MM.1S (cell line): ENCODE results near the gene KCNIP4.

Experiments used
- DNase-seq: peaks from one replicate; pipeline ENCODE4 v3.0.0-alpha.2; 2015
- H2AFZ ChIP-seq: fragments of 300-600 bp; sonication (generic); 2 replicates; pipeline ENCODE4 v1.6.0; 2016; ENCODE audit warnings: antibody characterized with exemption, low read length
- H3F3A ChIP-seq: fragments of 300-600 bp; sonication (generic); 2 replicates; pipeline ENCODE4 v1.6.1; 2016; ENCODE audit warnings: mild to moderate bottlenecking, antibody characterized with exemption, low read length, moderate library complexity, mixed read lengths; ENCODE audit not compliant: insufficient read depth
- H3K27ac ChIP-seq: fragments of 300-600 bp; sonication (generic); 2 replicates; pipeline ENCODE4 v1.5.1; 2016; ENCODE audit warnings: mild to moderate bottlenecking, low read length
- H3K27me3 ChIP-seq: fragments of 300-600 bp; sonication (generic); replicated peaks from 2 replicates; pipeline ENCODE4 v1.6.0; 2016; ENCODE audit warnings: low read length; ENCODE audit not compliant: insufficient read depth
- H3K36me3 ChIP-seq: fragments of 300-600 bp; sonication (generic); replicated peaks from 2 replicates; pipeline ENCODE4 v1.6.1; 2016; ENCODE audit warnings: mild to moderate bottlenecking, low read length, mixed read lengths; ENCODE audit not compliant: insufficient read depth
- H3K4me1 ChIP-seq: fragments of 300-600 bp; sonication (generic); 2 replicates; pipeline ENCODE4 v1.6.1; 2016; ENCODE audit warnings: low read length, mixed read lengths
- H3K4me2 ChIP-seq: fragments of 300-600 bp; sonication (generic); 2 replicates; pipeline ENCODE4 v1.6.0; 2016; ENCODE audit warnings: low read depth, low read length
- H3K4me3 ChIP-seq: fragments of 300-600 bp; sonication (generic); 2 replicates; pipeline ENCODE4 v1.5.1; 2016; ENCODE audit warnings: low read length, mixed read lengths
- H3K79me2 ChIP-seq: fragments of 300-600 bp; sonication (generic); 2 replicates; pipeline ENCODE4 v1.6.1; 2016; ENCODE audit warnings: mixed run types, low read length, mixed read lengths
- H3K9ac ChIP-seq: fragments of 300-600 bp; sonication (generic); 2 replicates; pipeline ENCODE4 v1.6.1; 2016; ENCODE audit warnings: low read length, mixed read lengths
- H3K9me2 ChIP-seq: fragments of 300-600 bp; sonication (generic); replicated peaks from 2 replicates; pipeline ENCODE4 v1.6.1; 2016; ENCODE audit warnings: mild to moderate bottlenecking, low read length, mixed read lengths; ENCODE audit not compliant: insufficient read depth
- H3K9me3 ChIP-seq: fragments of 300-600 bp; sonication (generic); replicated peaks from 2 replicates; pipeline ENCODE4 v1.6.1; 2016; ENCODE audit warnings: mild to moderate bottlenecking, low read length, mixed read lengths; ENCODE audit not compliant: insufficient read depth
- H4K20me1 ChIP-seq: fragments of 300-600 bp; sonication (generic); 2 replicates; pipeline ENCODE4 v1.6.1; 2016; ENCODE audit warnings: mild to moderate bottlenecking, low read length, moderate library complexity, mixed read lengths; ENCODE audit not compliant: insufficient read depth
- EZH2 ChIP-seq: fragments of 300-600 bp; sonication (generic); optimal IDR thresholded peaks from 2 replicates; pipeline ENCODE3; 2017; ENCODE audit warnings: low read depth, mild to moderate bottlenecking, antibody characterized with exemption, low read length, mixed read lengths
- EZH2phosphoT487 ChIP-seq: fragments of 300-600 bp; sonication (generic); IDR thresholded peaks from 2 replicates; pipeline ENCODE4 v1.6.1; 2018; ENCODE audit warnings: antibody characterized with exemption, low read length
- TF ChIP-seq, protein P1 (sequence below): fragments of 300-600 bp; sonication (generic); IDR thresholded peaks from 2 replicates; pipeline ENCODE4 v1.5.1; 2016; ENCODE audit warnings: antibody characterized with exemption, low read length, mixed read lengths

Gene KCNIP4

DNA sequence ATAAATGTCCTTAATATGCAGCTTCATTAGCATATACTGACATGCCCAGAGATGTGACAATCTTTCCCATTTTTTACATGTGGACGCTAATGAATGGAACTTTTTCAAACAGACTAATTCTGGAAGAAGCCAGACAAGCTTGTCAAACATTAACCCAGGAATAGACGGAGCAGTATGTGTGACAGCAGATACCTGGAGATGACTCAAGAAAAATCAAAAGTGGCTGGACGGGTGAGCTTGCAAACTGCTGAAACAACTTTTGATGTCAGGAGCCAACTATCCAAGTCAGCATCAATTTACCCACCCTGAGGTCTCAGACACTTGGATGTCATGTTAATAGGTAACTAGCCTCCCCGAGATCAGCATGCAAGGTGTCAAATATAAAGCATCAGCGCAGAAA lies 1065.3 kb downstream of the KCNIP4 start:
- TF ChIP-seq EZH2phosphoT487: no peak
- TF ChIP-seq, protein P1, sequence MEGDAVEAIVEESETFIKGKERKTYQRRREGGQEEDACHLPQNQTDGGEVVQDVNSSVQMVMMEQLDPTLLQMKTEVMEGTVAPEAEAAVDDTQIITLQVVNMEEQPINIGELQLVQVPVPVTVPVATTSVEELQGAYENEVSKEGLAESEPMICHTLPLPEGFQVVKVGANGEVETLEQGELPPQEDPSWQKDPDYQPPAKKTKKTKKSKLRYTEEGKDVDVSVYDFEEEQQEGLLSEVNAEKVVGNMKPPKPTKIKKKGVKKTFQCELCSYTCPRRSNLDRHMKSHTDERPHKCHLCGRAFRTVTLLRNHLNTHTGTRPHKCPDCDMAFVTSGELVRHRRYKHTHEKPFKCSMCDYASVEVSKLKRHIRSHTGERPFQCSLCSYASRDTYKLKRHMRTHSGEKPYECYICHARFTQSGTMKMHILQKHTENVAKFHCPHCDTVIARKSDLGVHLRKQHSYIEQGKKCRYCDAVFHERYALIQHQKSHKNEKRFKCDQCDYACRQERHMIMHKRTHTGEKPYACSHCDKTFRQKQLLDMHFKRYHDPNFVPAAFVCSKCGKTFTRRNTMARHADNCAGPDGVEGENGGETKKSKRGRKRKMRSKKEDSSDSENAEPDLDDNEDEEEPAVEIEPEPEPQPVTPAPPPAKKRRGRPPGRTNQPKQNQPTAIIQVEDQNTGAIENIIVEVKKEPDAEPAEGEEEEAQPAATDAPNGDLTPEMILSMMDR: no peak
- no peak for TF ChIP-seq EZH2
- Histone ChIP-seq H3K4me1 (no peaks in the 10 kb centered on the region), H3K4me3 (no peak overlapping the region), H3K9ac (no peak overlapping the region), H4K20me1 (no peaks in the 10 kb centered on the region), H3F3A (no peaks in the 10 kb centered on the region), H3K36me3 (no peaks in the 10 kb centered on the region), H3K9me3 (no peaks in the 10 kb centered on the region), H3K4me2 (no peak overlapping the region), H3K27ac (no peak overlapping the region), H3K9me2 (no peaks in the 10 kb centered on the region), H3K27me3 (no peaks in the 10 kb centered on the region), H2AFZ (no peak overlapping the region), H3K79me2 (no peaks in the 10 kb centered on the region)
- DNase-seq: no peak

DNA sequence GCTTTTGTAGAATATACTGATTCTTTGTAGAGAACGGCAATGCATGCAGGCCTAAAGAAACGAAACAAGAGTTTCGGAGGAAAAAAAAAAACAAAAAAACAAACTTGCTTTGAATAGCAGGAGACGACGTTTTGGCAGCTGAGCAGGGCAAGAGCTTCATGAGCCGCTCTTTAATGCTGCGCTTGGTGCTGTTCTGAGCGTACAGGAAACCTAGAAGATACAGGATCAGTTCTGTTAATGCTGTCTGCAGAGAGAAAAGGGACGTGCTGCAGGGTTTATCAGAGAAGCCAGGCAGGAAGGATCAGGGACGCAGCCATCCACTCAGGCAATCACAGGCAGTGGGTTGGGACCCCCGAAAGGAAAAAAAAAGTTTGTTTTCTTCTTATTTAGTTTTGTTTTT lies 1066.1 kb downstream of the KCNIP4 start:
- Histone ChIP-seq H3K9me3 (no peaks in the 10 kb centered on the region), H3K9ac (no peak overlapping the region), H3K4me2 (no peak overlapping the region), H3K9me2 (no peaks in the 10 kb centered on the region), H3F3A (no peaks in the 10 kb centered on the region), H3K79me2 (no peaks in the 10 kb centered on the region), H2AFZ (no peak overlapping the region), H3K27me3 (no peaks in the 10 kb centered on the region), H3K27ac (no peak overlapping the region), H3K36me3 (no peaks in the 10 kb centered on the region), H3K4me3 (no peak overlapping the region), H3K4me1 (no peaks in the 10 kb centered on the region), H4K20me1 (no peaks in the 10 kb centered on the region)
- TF ChIP-seq, protein P1: no peak
- no peak for TF ChIP-seq EZH2
- TF ChIP-seq EZH2phosphoT487: no peak
- no peak for DNase-seq

DNA sequence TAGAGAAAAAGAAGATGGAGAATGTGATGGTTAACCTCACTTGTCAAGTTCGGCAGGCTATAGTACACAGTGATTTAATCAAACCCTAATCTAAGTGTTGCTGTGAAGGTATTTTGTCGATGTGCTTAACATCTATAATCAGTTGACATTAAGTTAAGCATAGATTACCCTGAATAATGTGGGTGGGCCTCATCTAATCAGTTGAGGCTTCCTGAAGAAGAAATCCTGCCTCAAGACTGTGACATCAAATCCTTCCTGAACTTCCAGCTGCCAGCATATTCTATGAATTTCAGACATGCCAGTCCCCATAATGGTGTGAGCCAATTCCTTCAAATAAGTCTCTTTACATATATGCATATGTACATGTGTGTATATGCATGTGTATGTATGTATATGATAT lies 1066.9 kb downstream of the KCNIP4 start:
- H3K4me2 ChIP-seq: no peak overlapping the region
- H3K4me3 ChIP-seq: no peak overlapping the region
- H3K27ac ChIP-seq: no peak overlapping the region
- no peak overlapping the region for H3K9ac ChIP-seq
- H4K20me1 ChIP-seq: no peaks in the 10 kb centered on the region
- H3K27me3 ChIP-seq: no peaks in the 10 kb centered on the region
- H3K79me2 ChIP-seq: no peaks in the 10 kb centered on the region
- no peaks in the 10 kb centered on the region for H3F3A ChIP-seq
- H3K9me3 ChIP-seq: no peaks in the 10 kb centered on the region
- H3K9me2 ChIP-seq: no peaks in the 10 kb centered on the region
- no peaks in the 10 kb centered on the region for H3K4me1 ChIP-seq
- H3K36me3 ChIP-seq: no peaks in the 10 kb centered on the region
- no peak for TF ChIP-seq EZH2
- no peak for TF ChIP-seq EZH2phosphoT487
- TF ChIP-seq, protein P1: no peak
- no peak for DNase-seq
- H2AFZ ChIP-seq: no peak overlapping the region
